Stimulated activated CD8-positive, alpha-beta memory T cell treated with anti-CD3 and anti-CD28 coated beads, Interleukin-4, amount 100 ng/mL, for 4 hours (primary cell): ENCODE measurements around the gene G6PD.

Source experiments
- DNase-seq, 2 donors: peaks; one replicate each; pipeline ENCODE4 v3.0.0-alpha.2; 2020; ENCODE audit warnings: low read depth in 2 of 2, low spot score in 1 of 2

The G6PD gene

DNA sequence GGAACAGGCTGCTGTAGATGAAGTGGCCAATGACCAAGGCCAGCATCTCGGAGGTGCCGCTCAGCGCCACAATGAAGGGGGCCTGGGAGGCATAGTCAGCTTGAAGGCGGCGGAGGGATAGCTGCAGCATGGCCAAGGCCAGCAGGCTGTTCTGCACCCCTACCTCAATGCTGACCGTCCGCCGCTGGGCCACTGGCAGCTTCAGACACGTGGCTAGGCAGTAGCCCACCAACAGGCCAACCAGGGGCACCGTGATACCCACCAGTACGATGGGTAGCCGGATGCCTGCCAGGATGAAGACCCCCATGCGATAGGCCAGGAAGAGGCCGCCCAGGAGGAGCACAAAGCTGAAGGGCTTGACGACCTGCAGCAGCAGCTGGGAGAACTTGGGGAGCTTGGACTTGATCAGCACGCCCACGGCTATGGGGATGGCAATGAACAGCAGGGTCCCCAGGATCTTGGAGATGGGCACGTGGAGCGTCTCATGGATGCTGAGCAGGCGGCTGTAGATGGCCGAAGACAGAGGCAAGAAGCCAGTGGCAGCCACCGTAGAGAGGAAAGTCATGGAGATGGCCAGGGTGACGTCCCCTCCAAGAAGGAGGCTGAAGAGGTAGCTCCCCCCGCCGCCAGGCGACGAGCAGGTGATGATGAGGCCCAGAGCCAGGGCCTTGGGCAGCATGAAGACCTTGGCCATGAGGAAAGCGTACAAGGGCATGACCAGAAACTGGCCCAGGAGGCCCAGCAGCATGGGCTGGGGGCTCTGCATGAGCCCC, 58.9 kb downstream of the G6PD start:
- DNase-seq: no peak

DNA sequence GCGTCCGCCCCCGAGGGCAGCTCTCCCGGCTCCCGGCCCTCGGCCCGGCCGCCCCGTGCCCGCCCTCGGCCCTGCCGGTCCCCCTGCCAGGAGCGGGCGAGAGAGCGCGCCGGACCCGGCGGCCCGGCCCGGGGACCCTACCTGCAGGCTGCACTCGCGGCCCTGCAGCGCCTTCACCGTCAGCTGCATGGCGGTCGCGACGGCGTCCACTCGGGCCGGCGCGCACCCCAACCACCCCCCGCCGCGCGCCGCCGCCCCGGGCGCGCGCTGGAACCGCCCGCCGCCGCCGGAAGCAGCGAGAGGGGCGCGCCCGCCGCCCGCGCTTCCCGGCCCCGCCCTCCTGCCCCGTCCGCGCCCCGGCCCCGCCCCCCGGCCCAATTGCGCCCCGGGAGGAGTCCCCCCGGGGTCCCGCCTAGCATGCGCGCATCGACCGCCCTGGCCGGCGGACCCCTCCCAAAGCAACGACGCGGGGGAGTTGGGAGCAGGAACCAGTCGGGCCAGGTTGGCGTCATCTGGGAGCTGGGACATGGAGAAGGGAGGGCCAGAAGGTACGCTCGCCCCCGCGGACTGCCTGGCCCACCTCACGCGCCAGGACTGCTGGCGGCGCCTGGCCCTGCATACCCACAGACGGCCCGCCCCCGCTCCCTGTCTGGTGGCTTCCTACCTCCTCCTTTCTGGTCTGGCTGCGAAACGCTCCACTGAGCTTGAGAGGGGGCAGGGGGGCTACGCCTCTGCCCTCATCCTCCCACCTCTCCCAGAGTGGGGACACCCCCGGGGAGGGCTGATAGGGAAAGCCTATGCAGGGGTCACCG, 60.0 kb downstream of the G6PD start, which contains the start of gene UBL4A:
Gene UBL4A, minus strand, starts transcription at position 220 of the 812 bp plus-strand sequence. Its CDS starts 31 bp downstream, at position 189.
- DNase-seq: peak in 1 of 2 donors; percentile 43

DNA sequence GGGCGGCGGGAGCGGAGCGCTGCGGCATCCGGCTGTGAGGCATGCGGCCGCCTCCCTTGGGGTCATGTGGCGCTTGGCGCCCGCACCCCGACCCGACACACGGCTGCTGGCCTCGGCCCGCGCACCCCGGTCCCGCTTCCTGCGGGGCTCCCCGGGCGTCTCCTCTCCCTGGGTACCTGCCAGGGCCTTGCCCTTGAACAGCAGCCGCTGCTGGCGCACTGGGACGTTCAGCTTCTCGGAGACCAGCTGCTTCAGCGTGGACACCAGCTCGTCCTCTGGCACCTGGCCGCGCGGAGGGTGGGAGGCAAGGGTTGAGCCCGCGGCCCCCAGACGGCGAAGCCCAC, 60.6 kb downstream of the G6PD start:
- no peak for DNase-seq

DNA sequence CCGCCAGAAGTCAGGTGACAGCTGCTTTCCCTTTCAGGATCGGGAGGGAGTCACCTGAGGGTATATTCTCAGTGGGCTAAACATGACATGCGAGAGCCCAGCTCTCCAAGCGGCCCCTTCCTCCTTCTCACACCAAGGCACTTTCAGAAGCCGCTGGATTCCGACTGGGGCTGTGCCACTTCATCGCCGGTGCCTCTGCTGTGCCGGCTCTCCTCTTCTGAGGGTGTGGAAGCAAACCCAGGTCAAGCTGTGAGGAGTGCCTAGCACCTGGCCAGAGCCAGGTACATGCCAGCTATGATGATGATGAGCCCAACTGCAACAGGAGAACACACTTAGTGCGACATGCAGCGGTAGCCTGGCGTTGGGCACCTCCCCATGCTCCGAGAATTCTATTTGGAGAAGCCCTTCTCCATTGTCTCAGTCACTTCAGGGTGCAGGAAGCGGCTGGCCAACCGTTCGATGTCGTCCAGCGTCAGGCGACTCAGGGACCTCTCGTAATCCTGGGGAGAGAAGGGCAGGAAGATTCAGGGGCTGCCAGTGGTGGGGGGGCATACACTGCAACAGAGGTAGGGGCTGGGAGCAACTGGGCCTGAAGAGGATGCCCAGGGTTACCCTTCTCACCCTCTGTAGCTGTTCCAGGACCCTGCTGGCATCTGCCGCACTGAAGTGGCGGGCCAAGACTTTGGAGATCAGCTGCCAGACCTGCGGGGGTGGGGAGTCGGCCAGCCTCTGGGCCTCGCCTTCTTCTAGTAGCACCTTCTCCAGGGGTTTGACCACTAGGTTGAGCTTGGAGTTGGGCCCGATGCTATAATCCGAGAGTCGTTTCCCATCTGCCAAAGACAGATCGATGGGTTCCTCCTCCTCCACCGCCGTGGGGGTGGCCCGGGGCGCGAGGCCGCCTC, 61.2 kb downstream of the G6PD start:
- DNase-seq: no peak

DNA sequence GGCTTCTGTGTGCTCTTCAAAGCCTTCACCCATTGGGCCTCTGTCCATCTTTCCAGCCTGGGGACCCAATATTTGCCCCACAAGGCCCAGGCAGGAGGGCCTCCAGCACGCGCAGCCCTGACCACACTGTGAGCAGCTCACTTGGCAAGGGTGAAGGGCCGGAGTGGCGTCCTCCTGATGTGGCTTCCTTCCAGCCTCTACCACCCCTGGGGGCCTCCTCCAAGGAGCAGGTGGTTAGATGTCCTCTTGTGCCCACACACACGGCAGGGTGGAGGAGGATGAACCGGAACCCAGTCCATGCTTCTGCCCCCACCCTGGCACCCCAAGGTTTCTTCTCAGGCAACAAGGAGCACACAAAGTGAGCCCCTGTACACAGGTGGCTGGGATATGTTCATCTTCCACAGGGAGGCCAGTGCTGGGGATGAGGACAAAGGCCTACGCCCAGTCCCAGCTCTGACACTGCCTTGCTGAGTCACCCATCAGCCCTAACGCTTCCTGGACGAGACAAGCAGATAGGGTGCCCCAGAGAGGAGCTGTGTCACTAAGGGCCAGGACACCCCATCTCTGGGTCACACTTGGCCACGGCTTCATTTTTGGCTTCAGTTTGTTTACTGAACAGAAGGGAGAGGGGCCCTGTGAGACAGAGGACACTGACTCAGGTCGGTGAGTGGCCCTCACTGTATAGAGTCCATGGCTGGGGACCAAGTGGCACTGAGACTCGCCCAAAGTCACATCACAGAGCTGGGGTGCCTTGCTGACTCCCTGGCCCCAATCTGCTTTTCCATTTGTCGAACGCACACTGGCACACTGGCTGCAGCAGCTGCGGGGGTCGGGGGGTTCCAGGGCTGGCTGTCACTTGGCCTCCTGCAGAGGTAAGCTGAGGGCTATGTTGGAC, 62.1 kb downstream of the G6PD start:
- no peak for DNase-seq

DNA sequence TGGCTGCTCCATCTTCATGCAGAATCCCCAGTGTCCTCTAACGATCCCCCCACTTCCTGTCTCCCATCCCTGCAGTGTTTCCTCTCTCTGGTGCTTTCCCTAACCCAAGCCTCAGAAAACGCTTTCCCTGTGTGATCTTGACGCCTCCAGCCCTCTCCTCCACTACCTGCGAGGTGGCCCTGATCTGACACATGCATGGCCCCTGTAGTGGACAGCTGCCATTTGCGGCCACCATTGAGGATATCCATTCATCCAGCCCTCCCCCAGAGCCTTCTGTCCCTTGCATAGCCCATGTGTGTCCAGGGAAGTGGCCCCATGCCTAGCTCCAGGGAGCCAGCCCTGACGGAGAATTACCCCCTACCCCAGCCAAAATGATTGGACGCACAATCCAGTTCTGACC, 63.3 kb downstream of the G6PD start:
- DNase-seq: no peak

DNA sequence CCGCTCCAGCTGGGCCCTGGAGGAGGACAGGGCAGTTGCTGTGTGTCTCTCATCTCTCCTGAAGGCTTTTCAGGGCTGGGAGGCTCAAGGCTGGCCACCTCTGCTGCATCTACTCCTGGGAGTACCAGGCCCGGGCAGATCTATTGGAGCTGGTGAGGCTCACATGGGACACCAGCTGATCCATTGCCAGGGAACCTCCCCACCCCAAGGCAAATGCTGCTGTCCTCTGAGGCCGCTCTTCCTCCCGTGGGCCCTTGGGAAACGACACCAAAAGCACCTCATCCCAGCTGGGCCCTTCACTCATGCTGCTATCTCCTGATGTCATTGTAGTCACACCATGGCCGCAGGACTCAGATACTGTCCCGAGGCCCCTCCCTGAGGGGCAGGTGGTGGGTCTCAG, 63.9 kb downstream of the G6PD start:
- DNase-seq: no peak

DNA sequence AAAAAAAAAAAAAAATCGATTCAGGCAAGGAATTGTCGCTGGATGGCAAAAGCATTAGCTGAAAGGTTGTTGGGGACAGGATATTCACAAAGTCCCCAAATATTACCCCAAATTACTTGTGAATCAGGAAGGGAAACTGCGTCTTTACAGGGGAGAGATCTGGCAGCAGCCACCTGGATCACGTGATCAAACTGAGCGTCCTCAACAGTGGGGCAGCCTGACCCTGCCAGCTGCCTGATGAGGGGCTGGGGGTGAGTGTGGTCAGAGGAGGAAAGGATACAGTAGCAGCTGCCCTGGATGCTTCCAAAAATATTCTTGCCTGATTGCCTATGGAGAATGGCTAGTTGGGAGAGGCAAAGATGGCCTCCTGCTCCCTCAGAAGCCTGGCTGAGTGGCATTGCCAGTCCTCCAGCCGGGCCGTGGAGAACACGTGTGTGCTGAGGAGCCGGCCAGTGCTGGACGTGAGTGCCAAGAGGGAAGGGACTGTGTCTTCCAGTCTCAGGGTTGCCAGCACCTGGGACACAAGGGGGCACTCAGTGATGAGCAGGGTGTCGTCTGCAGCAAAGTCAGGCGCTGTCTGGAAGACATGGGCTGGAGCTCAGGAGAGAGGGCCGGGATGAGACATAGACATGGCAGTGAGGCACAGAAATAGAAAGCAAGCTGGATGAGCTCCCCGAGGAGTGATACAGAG, 64.6 kb downstream of the G6PD start:
- no peak for DNase-seq
